GM21576 (cell line): ENCODE data around the gene MAP1LC3A.

Experiments used
- ATAC-seq: cut with Tn5 transposase; IDR thresholded peaks from one replicate; pipeline ENCODE4 v1.9.1; 2021; ENCODE audit warnings: mild to moderate bottlenecking, moderate library complexity; ENCODE audit not compliant: unreplicated experiment

Gene MAP1LC3A

DNA sequence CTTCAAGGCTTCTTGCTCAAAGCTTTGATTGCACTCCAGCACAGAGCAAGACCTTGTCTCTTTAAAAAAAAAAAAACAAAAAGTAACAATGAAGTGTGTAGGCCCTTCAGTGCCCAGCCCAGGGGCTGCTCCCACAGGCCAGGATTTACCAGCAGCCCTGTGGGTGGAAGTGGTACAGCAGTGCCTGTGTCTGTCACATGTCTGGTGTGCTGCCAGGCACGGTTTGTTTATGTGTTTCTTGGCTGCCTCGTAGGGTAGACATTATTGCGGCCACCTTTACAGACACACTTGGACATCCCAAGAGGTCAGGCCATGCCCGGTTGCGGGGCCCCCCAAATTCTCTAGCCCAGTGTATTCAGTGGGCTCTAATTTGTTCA is 29.6 kb upstream of the MAP1LC3A start:
- ATAC-seq, result no peak

DNA sequence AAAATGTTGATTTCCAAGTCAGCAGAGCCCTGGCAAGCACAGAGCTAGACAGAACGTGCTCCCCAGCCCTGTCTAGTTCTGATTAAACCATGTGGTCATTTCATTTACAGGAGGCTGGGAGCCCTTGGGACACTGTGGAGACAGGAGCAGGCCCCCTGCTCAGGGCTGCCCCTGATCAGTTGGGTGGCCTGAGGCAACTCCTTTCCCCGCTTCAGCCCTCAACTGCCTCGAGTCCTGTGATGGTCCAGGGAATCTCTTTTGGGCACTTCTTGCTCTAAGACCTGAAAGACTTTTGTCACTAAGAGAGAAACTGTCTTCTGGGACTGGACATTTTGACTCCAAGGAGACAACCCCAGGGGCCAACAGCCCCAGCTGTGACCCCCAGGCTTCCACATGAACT is 28.8 kb upstream of the MAP1LC3A start:
- no peak for ATAC-seq

DNA sequence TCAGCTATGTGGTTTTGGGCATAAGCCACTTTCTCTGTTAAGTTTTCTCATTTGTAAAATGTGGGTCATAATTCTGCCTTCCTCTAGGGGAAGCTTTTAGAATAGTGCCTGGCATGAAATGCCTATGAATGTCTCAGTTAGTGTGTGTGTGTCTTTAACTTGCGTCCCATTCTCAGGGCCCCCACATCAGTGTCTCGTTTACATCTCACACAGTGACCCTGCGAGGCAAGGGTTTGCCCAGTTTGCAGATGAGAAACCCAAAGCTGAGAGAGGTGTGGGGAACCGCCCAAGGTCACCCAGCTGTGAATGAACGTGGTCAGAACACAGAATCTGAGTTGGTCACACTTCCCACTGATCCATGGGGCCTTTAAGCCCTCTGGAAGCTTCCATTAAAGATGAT is 28.2 kb upstream of the MAP1LC3A start:
- no peak for ATAC-seq

DNA sequence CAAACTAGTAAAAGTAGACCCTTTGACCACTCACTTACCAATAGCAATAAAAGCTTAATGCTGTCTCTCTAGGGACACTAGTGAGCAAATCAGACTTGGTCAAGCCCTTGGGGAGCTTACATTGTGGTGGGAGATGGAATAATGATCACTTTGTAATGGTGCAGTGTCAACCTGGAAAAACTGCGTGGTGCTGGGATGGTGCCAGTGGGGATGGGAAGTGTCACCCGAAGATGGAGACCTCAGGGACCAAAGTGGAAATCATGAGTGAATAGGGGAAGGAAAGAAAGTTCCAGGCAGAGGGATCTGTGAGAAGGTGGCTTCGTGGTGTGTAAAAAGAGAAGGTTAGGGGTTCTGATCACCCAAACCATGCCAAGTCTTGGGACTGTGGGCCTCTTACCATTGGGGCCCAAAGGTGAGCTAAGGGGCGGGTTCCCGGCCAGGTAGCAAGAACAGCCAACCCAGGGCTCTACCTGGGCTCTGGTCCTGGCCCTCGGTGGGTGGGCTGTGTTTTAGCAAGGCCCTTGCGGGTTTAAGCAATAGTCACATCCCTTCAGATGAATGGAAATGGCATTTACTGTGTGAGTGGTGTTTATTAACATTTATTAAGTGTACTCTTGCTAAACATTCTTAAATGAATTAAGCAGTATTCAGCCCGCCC is 26.8 kb upstream of the MAP1LC3A start:
- no peak for ATAC-seq

DNA sequence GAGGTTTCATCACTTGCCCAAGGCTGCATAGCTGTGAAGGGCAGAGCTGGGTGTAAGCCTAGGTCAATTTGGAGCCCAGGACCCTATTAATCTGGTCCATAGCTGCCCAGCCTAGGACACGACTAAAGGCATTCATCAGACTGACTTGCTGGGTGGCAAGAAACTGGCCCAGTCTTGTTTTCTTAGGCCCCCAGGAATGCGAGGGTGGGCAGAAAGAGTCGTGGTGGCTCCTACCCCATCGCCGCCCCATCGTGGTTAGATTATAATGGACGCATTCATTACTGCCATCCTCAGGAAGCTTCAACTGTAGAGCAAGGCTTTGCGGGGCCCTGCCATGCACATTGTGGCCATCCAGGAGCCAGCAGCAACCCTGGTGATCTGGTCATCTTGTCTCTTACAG is 26.2 kb upstream of the MAP1LC3A start:
- no peak for ATAC-seq

DNA sequence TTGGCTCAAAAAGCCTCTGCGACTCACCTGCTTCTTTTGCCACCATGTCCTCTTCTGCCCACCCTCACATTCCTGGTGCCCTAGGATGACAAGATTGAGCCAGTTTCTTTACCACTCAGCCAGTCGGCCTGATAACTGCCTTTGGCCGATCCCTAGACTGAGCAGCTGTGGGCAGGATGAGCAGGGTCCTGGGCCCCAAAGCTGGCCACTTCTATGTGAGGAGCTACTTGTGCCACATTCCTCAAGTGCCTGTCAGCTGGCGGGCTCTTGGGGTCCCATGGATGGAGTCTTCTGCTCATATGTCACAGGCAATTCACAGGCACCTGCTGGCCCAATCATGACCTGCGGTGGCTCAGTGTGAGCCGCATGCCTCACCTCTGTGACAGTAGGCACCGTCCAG is 25.8 kb upstream of the MAP1LC3A start:
- ATAC-seq, result no peak

DNA sequence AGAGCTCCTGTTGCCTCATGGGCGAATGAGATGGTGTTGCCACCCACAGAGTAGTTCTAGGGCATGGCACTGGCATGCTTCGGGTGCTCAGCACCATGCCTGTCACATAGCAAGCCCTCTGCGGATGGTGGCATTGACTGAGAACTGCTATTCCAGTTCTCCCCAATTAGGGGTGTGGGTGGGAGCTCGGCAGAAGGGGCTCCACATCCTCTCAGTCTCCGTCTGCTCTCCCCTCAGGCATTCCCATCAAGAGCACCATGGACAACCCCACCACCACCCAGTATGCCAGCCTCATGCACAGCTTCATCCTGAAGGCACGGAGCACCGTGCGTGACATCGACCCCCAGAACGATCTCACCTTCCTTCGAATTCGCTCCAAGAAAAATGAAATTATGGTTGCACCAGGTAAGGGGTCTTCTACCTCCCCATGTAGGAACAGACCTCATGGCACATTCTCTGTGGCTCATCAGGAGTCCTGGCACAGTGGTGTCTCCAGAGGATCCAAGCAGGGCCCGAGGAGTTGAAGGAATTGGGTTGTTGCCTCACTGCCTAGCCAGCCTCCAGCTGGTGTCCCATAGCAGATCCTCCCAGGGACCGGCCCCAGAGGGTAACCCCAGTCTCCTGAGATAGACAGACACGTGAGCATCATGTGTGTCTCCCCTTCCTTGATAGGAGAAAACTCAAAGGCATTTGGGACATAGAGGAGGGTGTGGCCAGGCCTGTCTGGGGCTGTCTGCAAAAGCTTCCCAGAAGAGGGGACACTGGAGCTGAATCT is 23.9 kb upstream of the MAP1LC3A start:
- ATAC-seq, result no peak

DNA sequence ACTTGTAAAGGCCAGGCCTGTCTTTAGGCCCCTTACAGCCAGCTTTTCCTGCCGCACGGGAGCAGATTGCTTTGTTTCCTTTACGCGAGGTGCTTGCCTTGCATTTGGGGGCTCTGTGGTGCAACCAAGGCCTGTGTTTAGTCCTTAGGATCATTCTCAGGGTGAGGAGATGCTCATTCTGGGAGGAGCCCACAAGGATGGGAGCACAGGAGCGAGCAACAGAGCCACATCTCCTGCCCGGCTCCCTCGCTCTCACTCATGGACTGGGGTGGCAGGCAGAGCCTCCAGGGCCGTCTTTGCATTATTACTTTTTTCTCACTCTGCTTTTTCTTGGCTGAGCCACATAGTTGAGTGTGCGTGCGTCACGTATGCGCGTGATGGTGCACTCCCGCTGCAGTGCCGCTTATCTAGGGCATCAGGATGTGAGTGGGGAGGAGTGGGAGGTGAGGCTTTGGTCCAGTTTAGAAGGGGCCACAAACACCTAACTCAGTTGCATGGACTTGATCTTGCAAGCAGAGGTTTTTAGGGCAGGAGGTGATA is 23.1 kb upstream of the MAP1LC3A start:
- no peak for ATAC-seq

DNA sequence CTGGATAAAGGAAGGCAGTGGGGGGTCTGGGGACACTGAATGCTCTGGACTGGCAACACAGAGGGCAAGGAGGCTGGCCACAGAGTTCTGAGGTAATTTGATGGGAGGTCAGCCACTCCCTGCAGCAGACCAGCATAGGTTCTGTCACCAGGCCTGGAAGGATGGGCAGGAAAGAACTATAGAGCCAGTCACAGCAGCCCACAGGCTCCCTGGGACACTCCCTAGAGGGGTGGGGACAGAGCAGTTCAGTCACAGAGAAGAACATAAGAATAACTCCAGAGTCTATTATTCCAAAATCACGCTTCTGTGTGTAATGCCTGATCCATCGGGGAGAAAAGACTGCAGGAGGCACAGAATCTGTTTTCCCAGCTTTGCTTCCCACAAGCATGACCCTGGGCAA is 22.7 kb upstream of the MAP1LC3A start:
- ATAC-seq, result no peak

DNA sequence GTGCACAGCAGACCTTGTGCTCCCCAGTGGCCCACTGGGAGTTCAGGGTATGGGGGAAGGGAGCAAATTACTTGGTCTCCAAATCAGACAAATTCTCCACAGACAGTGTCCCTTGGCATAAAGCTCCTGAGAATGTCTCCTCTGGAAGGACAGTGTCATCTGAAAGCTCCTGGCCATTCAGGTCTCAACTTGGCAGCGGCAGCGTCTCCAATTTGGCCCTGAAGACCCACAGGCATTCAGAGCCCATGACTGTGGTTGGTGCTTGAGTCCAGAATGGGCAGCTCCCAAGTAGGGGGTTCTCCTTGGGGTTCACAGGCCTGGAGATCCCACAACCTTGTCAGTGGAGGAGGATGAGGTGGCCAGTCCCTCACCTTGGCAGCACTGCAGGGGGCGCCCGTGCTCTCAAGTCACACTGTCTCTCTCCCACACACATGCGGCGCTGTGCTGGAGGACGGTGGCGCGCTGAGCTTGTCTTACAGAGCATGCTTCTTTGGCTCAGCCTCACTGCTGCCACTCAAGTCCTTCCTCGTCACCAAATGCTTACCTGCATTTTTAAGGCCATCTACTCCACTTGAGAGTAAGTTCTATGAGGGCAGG is 21.6 kb upstream of the MAP1LC3A start:
- no peak for ATAC-seq

DNA sequence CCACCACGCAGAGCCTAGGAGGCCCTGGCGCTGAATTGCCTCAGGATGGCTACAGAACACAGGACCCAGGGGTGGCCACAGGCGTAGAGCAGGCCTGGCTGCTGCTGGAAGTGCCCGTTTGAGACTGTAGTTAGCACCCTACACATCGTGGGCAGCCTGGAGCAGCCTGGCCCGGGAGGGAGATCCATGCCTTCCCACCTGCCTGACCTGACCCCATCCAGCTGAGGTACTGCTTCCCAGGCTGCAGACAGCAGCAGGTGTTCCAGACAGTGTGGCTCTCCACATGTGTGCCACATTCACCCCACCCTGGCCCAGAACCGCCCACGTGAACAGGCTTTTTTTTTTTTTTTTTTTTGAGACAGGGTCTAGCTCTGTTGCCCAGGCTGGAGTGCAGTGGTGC is 20.9 kb upstream of the MAP1LC3A start:
- no peak for ATAC-seq

DNA sequence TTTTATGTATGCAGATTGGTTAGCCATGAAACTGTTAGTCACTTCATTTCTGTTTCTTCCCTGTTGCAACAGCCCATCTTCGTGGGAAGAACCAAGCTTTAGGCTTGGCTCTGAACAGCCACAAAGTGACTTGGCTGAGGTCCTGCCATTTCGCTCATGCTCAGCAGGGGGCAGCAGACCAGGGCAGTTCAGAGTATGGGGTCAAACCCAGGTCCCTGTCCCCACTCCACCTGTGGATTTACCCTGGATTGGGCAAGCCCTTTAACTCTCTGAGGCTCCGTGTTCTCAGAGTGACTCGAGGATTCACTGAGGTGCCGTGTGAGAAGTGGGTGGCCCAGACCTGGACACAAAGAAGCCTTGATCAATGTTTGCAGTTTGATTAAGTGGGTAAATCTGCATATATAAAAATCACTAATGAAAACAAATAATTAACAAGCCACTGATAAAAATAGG is 19.8 kb upstream of the MAP1LC3A start:
- no peak for ATAC-seq

DNA sequence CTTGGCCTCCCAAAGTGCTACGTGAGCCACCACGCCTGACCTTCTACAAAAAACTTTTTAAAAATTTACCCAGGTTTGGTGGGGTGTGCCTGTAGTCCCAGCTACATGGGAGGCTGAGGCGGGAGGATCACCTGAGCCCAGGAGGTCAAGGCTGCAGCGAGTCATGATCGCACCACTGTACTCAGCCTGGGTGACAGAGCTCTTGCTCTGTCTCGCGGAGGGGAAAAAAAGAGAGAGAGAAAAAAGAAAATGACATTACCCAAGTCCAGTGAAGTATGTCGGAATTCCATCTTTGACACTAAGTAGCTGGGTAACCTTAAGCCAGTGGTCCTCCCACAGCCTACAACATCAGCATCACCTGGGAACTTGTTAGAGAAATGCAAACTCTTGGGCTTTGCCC is 18.8 kb upstream of the MAP1LC3A start:
- no peak for ATAC-seq

DNA sequence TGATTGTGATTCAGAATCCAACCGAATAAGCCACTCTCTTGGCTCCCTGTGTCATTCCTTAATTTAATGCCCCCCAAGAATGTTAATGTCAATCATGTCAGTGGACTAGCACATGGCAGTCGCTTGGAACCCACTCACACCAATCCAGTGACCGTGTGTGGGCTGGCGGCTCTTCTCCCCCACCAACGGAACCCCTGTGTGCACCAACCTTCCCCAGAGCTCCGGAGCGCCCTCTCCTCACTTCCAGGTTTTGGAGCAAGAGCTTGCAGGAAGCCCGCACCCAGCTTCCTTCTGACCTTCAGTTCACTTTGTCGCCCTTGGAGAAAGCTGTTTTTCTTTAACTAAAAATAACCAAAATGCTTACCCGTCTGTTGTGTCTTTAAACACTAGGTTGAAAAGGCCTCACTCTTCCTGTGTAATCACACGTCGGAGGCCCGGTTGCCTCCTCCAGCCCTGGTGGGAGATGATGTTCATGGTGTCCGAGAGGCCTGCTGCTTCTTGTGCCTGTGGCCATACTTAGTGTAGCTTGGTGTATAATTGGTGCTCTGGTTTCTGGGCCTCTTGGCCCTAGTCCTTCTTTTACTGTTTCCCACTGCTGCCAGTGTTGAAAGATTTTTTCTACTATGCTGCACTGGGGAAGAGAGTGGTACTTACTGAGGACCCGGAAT is 17.8 kb upstream of the MAP1LC3A start:
- ATAC-seq, result no peak

DNA sequence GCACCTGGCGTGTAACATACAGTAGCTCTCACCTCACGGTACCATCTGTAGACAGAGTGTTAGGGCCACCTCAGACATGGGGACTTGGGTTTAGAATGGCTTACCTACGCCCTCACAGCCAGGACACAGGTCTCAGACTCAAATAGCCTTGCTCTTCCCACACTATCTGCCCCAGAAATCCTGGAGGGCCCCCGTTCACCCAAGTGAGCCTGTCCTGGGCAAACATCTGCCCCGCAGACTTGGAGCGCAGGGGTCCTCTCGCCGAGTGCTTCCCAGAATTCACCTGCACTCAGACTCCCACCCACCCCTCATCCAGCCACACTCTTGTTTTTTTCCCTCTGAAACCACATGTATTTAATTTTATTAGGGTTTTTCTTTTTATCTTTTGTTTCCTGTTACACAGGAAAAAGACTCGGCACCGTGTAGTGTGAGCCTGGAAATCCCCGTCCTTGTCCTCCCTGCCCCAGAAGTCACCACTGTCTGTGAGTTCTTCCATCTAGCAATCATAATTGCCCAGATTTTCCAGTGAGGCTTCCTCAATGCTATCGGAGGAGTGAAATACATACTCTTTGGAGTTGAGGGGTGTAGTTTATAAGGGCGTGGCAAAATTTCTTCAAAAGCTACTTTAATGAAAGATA is 17.1 kb upstream of the MAP1LC3A start:
- ATAC-seq, result no peak

DNA sequence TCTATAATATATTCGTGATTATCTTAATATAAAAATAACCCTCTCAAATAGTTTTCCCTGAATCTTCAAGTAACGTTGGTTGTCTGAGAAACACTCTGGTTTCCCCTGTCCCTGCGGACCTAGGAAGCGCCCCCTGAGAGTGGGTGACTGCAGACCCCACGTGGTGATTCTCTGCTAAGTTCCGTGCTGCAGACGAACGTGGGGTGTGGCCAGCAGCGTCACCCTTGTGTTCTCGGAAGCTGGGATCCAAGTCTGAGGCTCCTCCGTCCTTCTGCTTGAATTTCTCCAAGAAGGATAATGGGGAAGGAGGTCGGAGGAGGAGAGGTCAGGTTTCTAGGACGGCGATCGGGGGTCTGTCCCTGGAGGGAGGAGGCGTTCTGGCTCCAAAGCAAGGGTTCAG is 16.6 kb upstream of the MAP1LC3A start:
- ATAC-seq, result no peak

DNA sequence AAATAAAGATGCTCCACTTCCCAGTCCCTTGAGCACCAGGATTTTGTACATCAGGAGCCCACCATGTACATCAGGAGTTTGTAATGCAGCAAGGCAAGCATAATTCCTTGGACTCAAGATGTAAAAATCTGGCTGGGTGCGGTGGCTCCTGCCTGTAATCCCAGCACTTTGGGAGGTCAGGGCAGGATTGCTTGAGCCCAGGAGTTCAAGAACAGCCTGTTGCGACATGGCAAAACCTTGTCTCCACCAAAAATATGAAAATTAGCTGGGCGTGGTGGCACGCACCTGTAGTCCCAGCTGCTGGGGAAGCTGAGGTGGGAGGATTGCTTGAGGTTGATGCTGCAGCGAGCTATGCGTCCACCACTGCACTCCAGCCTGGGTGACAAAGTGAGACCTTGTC is 16.1 kb upstream of the MAP1LC3A start:
- ATAC-seq, result no peak

DNA sequence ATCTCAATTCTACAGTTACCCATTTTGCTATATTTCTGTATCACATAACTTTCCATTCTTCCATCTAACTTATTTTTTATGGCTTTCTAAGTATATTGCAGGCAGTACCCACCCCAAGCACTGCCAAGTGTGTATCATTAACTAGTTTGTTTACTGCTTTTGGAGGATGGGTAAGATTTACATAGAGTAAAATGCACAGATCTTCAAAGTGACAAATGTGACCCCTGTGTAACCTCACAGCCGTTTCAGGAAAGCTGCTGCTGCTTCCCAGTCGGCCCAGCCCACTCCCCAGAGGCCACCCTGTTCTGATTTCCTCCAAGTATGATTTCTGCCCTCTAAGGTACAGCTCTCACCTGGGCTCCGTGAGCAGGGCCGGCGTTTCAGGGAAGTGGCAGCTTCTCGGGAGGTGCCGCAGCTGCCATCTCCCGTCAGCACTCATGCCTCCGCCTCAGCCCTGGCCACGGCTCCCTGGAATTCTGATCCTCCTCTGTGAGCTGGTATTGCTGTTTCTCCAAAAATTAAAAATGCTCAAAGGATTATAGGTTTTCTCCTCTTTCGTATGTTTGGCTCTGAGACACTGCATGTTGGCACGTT is 15.0 kb upstream of the MAP1LC3A start:
- no peak for ATAC-seq

DNA sequence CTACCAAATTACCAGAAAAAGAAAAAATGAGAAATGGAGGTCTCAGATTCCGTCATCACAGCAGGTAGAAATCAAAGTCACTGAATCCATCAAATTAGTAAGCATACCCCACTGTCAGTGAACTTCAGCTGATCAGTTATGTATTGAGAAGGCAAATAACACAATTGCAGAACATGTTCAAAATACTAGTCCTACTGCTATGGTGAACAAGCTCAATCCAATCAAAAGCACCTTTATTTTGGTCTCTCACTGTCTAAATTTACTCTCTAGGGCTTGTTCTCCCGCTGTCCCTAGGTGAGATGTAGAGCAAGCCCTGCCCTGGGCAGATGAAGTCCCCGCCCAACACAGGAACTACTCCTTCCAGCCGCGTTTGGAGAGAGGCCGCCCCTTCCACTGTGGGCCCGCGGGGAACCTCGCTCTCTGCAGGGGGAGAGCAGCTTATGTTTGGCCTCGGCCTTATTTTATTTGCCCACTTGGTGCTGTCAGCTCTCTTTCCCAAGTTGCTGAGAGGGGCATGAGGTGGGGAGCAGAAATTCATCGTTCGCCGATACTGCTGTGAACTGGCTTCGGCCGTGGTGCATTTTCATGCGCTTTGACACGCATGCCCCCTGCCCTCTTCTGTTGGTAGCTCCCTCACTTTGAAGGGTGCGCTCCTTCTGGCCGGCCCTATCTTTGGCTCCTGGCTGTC is 14.3 kb upstream of the MAP1LC3A start:
- ATAC-seq, result no peak

DNA sequence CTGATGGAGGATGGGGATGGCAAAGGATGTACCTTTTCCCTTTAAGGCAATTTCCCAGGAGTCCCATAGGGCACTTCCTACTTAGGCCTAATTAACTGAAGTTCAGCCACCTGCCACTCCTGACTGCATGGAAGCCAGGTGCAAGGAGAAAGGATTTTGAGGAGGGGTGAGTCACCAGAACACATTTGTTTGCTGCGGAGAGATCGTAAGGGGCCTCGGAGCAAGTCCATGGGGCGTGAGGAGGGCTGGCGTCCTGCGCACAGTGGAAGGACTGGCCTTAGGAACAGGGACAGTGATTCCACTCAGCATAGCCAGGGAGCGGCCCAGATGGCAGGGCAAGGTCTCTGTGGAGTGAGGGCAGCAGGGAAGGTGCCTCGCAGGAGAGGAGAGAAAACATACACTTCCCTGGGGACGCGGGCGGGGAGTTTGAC is 11.8 kb upstream of the MAP1LC3A start:
- ATAC-seq, result no peak
